Panc1 (cell line): Measurements from ENCODE around the gene RIC1. TPM values are rescaled to one million over a fixed set of nuclear protein-coding genes. Genes with fewer than 3 reads are reported as not detected.

Experiments
- ATAC-seq: fragments of 200-7000 bp; cut with Tn5 transposase; 2 replicates; pipeline ENCODE4 v1.9.1; 2020; ENCODE audit warnings: mild to moderate bottlenecking, moderate library complexity
- BruUV-seq: library from RNA; stranded (reverse); fragments of 400-500 nt; replicated peaks from 2 replicates; lab custom pipeline; 2021; lab: Mats Ljungman, UMichigan
- CTCF ChIA-PET: fragments of 300-600 bp; sonication (Branson Sonifier 250); formaldehyde crosslinking; loops from one replicate; lab custom pipeline; 2022; ENCODE audit warnings: antibody characterized with exemption; lab: Charles Lee
- POLR2A ChIA-PET: fragments of 300-600 bp; sonication (Branson Sonifier 250); formaldehyde crosslinking; loops from one replicate; lab custom pipeline; 2022; ENCODE audit warnings: antibody characterized with exemption; lab: Charles Lee
- DNase-seq: peaks from one replicate; pipeline ENCODE4 v3.0.0-alpha.2; 2010; ENCODE audit warnings: low read depth, low spot score
- H3K27ac ChIP-seq: 2 replicates; pipeline ENCODE4 v1.5.1; 2011; ENCODE audit warnings: mild to moderate bottlenecking, low read length, inconsistent platforms
- H3K27me3 ChIP-seq: fragments of 200-500 bp; sonication (Bioruptor generic); 2 replicates; pipeline ENCODE4 v1.6.0; 2014; ENCODE audit warnings: low read length, inconsistent platforms; ENCODE audit not compliant: control insufficient read depth, insufficient read depth
- H3K36me3 ChIP-seq: fragments of 200-500 bp; sonication (Bioruptor generic); 2 replicates; pipeline ENCODE4 v1.5.1; 2014; ENCODE audit warnings: inconsistent platforms, mild to moderate bottlenecking, low read length, moderate library complexity; ENCODE audit not compliant: control insufficient read depth, insufficient read depth
- H3K4me1 ChIP-seq: 2 replicates; pipeline ENCODE4 v1.5.1; 2011; ENCODE audit warnings: inconsistent platforms, mild to moderate bottlenecking, low read length, moderate library complexity; ENCODE audit not compliant: control insufficient read depth, insufficient read depth
- H3K4me3 ChIP-seq, 2 experiments: 2 replicates each; pipeline ENCODE4 v1.5.1; 2011 to 2012; ENCODE audit warnings: low read depth in 2 of 2, low read length in 2 of 2, mild to moderate bottlenecking in 2 of 2, inconsistent platforms in 1 of 2, moderate library complexity in 1 of 2
- H3K9me3 ChIP-seq: fragments of 200-500 bp; sonication (Bioruptor generic); 2 replicates; pipeline ENCODE4 v1.5.1; 2014; ENCODE audit warnings: low read depth, mild to moderate bottlenecking, inconsistent platforms, low read length, moderate library complexity; ENCODE audit not compliant: control insufficient read depth, insufficient read depth
- CTCF ChIP-seq: fragments of 450-650 bp; IDR thresholded peaks from 2 replicates; pipeline ENCODE4 v1.5.1; 2017; ENCODE audit warnings: mild to moderate bottlenecking
- POLR2AphosphoS5 ChIP-seq: IDR thresholded peaks from 2 replicates; pipeline ENCODE4 v1.6.1; 2012; ENCODE audit warnings: mild to moderate bottlenecking, low read depth, low read length, moderate library complexity
- REST ChIP-seq, 2 experiments: IDR thresholded peaks; 2 replicates each; pipeline ENCODE4 v1.6.1; 2011 to 2012; ENCODE audit warnings: low read depth in 2 of 2, control low read depth in 1 of 2, low read length in 1 of 2, mild to moderate bottlenecking in 1 of 2, moderate library complexity in 1 of 2; ENCODE audit not compliant: insufficient read depth in 1 of 2
- SIN3A ChIP-seq: IDR thresholded peaks from 2 replicates; pipeline ENCODE4 v1.6.1; 2012; ENCODE audit warnings: low read depth, mild to moderate bottlenecking, low read length, moderate library complexity, borderline replicate concordance; ENCODE audit not compliant: insufficient read depth
- TCF7L2 ChIP-seq: IDR thresholded peaks from 2 replicates; pipeline ENCODE4 v1.6.1; 2011; ENCODE audit warnings: mild to moderate bottlenecking, low read depth, low read length, inconsistent platforms
- in situ Hi-C: cut with HindIII; loops from 2 replicates; pipeline ENCODE4 v1.10.0; 2016; ENCODE audit warnings: low sequenced_read_pairs, low pct_unique_long_range_greater_than_20kb
- intact Hi-C: fragments of 100-400 bp; cut with micrococcal nuclease; formaldehyde crosslinking; loops from one replicate; pipeline ENCODE4 v1.10.0; 2022; ENCODE audit not compliant: unreplicated experiment
- total RNA-seq: library from RNA; stranded (reverse); gene quantifications from one replicate; pipeline ENCODE4 v1.2.1, GENCODE V29; 2021; ENCODE audit not compliant: unreplicated experiment

The RIC1 gene
- total RNA-seq, 1 experiment from 2014 or later = 7.0 TPM

- ChIA-PET CTCF (no interaction called here), POLR2A (no interaction called here)
- Histone ChIP-seq H3K4me3 (no peak overlapping the region), H3K9me3 (no peaks in the 10 kb centered on the region), H3K36me3 (no peaks in the 10 kb centered on the region; the same call in 1 of the 2 replicates), H3K27ac (no peak overlapping the region), H3K4me1 (no peaks in the 10 kb centered on the region; the same call in 1 of the 2 replicates), H3K27me3 (no peaks in the 10 kb centered on the region)
- in situ Hi-C loops (no loop called here), intact Hi-C loops (no loop called here)
- no TSS peak for BruUV-seq
- DNase-seq (no peak), ATAC-seq (no peak)
- no peak for TF ChIP-seq POLR2AphosphoS5
- no peak for TF ChIP-seq TCF7L2
- TF ChIP-seq REST (IDR thresholded peaks at IDR 0.05; ENCODE audit: insufficient read depth in 1 of 2, low read depth in 2 of 2, low read length in 1 of 2) = no peak
- TF ChIP-seq CTCF = no peak
- TF ChIP-seq SIN3A = no peak
Observed at GRCh38 chr9:5800969-5801738, 172.2 kb downstream of the RIC1 start.

GRCh38 chr9:5801739-5802113 is 172.8 kb downstream of the RIC1 start:
- no peaks in the 10 kb centered on the region for H3K27me3 ChIP-seq
- in situ Hi-C loops (no loop called here), intact Hi-C loops (no loop called here)
- H3K27ac ChIP-seq = no peak overlapping the region
- ChIA-PET CTCF (no interaction called here), POLR2A (no interaction called here)
- DNase-seq = no peak
- no peaks in the 10 kb centered on the region; the same call in 1 of the 2 replicates for H3K4me1 ChIP-seq
- H3K4me3 ChIP-seq = no peak overlapping the region
- no TSS peak for BruUV-seq
- no peaks in the 10 kb centered on the region; the same call in 1 of the 2 replicates for H3K36me3 ChIP-seq
- ATAC-seq = no peak
- TF ChIP-seq TCF7L2 (no peak), SIN3A (no peak), CTCF (no peak), REST (IDR thresholded peaks at IDR 0.05; ENCODE audit: insufficient read depth in 1 of 2, low read depth in 2 of 2, low read length in 1 of 2) (no peak), POLR2AphosphoS5 (no peak)
- no peaks in the 10 kb centered on the region for H3K9me3 ChIP-seq
